LHCN-M2 (cell line): ENCODE measurements around the gene MICAL3. TPM values are rescaled to one million over a fixed set of nuclear protein-coding genes. Genes with fewer than 3 reads are reported as not detected.

Experiments used
- DNase-seq: peaks from one replicate; pipeline ENCODE4 v3.0.0-alpha.2; 2012; ENCODE audit warnings: low read depth
- total RNA-seq: library from RNA; depleted of rRNA; stranded (reverse); fragments of >200 nt; gene quantifications from 2 replicates; pipeline ENCODE4 v1.2.3, GENCODE V29; 2014; rRNA removed

Gene MICAL3
- total RNA-seq, 1 experiment from 2014 or later: 18.5 TPM

DNA sequence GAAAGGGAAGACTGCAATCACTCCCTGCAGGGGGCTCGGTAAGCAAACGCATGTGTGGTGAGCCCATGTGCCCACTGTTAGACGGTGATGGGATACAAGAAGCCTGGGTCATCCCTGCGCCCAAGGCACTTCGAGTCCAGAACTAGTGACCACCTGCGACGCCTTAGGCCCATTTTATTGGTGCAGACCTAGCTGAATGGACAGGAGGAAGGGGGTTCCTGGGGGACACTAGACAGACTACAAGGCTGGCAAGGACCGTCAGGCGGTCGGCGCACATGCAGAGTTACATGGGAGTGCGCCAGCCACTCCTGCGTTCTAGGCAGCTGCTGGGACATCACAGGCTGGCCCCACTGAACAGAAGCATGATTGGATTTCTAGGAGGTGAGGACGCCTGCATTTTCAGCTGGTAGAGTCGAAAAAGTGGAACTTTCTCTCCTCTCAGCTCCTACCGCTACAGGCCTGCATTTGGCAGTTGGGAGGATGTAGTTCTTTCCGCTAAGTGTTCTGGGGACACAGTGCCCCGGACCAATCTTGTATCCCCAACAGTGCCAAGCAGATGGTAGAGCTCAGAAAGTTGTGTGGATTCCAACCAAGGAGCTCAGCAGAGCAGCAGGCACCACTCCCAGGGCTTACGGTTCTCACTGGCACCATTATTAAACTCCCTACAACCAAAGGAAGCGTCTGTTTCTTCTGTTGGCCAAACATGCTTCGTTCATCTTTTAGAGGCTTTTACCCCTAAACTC, 285.8 kb downstream of the MICAL3 start:
- DNase-seq: no peak

Other genes with a start within 250 kb of the MICAL3 start
- gene PEX26, start 53.4 kb upstream of the MICAL3 start, total RNA-seq: 32.7 and 39.8 TPM in 2 replicates
- gene TUBA8, start 86.2 kb upstream of the MICAL3 start, total RNA-seq: 0.26 and 0.46 TPM in 2 replicates
- gene USP18, start 125.6 kb upstream of the MICAL3 start, total RNA-seq: 4.4 and 7.7 TPM in 2 replicates